ENCODE measurements around the gene STK11.

Gene STK11

GRCh38 chr19:1167687-1168571, 37.6 kb upstream of the STK11 start:
- no peak for DNase-seq (ENCODE audit: low spot score)
- no peak for TF ChIP-seq CTCF (IDR thresholded peaks at IDR 0.05; ENCODE audit: extremely low read depth, missing control alignments)

GRCh38 chr19:1168572-1169410, 36.8 kb upstream of the STK11 start:
- DNase-seq (ENCODE audit: low spot score): no peak
- TF ChIP-seq CTCF (IDR thresholded peaks at IDR 0.05; ENCODE audit: extremely low read depth, missing control alignments): no peak

- no peak for TF ChIP-seq CTCF (IDR thresholded peaks at IDR 0.05; ENCODE audit: extremely low read depth, missing control alignments)
These were observed 36.2 kb upstream of the STK11 start for GRCh38 chr19:1169411-1169791.

GRCh38 chr19:1169921-1170885, 35.4 kb upstream of the STK11 start:
- no peak for DNase-seq (ENCODE audit: low spot score)
- TF ChIP-seq CTCF (IDR thresholded peaks at IDR 0.05; ENCODE audit: extremely low read depth, missing control alignments): no peak

More at GRCh38 chr19:1169411-1169791, 36.2 kb upstream of the STK11 start:
- no peak for DNase-seq (ENCODE audit: low spot score)

GRCh38 chr19:1170938-1171754, 34.4 kb upstream of the STK11 start:
- TF ChIP-seq CTCF (IDR thresholded peaks at IDR 0.05; ENCODE audit: extremely low read depth, missing control alignments): no peak
- no peak for DNase-seq (ENCODE audit: low spot score)

- no peak for DNase-seq (ENCODE audit: low spot score)
- no peak for TF ChIP-seq CTCF (IDR thresholded peaks at IDR 0.05; ENCODE audit: extremely low read depth, missing control alignments)
These were observed 33.7 kb upstream of the STK11 start for GRCh38 chr19:1171755-1172352.

Measured in GM20000 (cell line).